HepG2 (cell line): ENCODE results near the gene ZNF84. TPM values are rescaled to one million over a fixed set of nuclear protein-coding genes. Genes with fewer than 3 reads are reported as not detected.

Source experiments
- AFF4 ChIP-seq: sonication (generic); formaldehyde crosslinking; IDR thresholded peaks from 2 replicates; pipeline ENCODE4 v1.4.0; 2020; ENCODE audit warnings: missing genetic modification reagents
- AKNA ChIP-seq: sonication (generic); formaldehyde crosslinking; IDR thresholded peaks from 2 replicates; pipeline ENCODE4 v1.4.0; 2020; ENCODE audit warnings: missing genetic modification reagents, borderline replicate concordance
- ARNTL ChIP-seq: sonication (generic); formaldehyde crosslinking; IDR thresholded peaks from 2 replicates; pipeline ENCODE4 v1.4.0; 2020; ENCODE audit warnings: mild to moderate bottlenecking, missing genetic modification reagents
- ELF4 ChIP-seq: sonication (generic); formaldehyde crosslinking; IDR thresholded peaks from 2 replicates; pipeline ENCODE4 v1.5.0; 2020; ENCODE audit warnings: missing genetic modification reagents, mild to moderate bottlenecking, moderate library complexity, borderline replicate concordance
- FOXO1 ChIP-seq: sonication (generic); formaldehyde crosslinking; IDR thresholded peaks from 2 replicates; pipeline ENCODE4 v1.4.0; 2020; ENCODE audit warnings: missing genetic modification reagents
- KLF6 ChIP-seq: IDR thresholded peaks from 2 replicates; pipeline ENCODE4 v1.8.0; 2016; ENCODE audit warnings: missing biosample characterization, missing genetic modification reagents
- MAF1 ChIP-seq: sonication (generic); formaldehyde crosslinking; IDR thresholded peaks from 2 replicates; pipeline ENCODE4 v1.5.0; 2020; ENCODE audit warnings: missing genetic modification reagents, borderline replicate concordance
- MED13 ChIP-seq: sonication (generic); formaldehyde crosslinking; IDR thresholded peaks from 2 replicates; pipeline ENCODE4 v1.5.0; 2020; ENCODE audit warnings: missing genetic modification reagents
- PRDM10 ChIP-seq: sonication (generic); formaldehyde crosslinking; IDR thresholded peaks from 2 replicates; pipeline ENCODE4 v1.4.0; 2020; ENCODE audit warnings: low read depth, missing genetic modification reagents
- RFX1 ChIP-seq: fragments of 450-650 bp; IDR thresholded peaks from 2 replicates; pipeline ENCODE4 v1.6.1; 2017
- ZBTB3 ChIP-seq: sonication (generic); formaldehyde crosslinking; IDR thresholded peaks from 2 replicates; pipeline ENCODE4 v1.4.0; 2020; ENCODE audit warnings: low read depth, mild to moderate bottlenecking, moderate library complexity, missing genetic modification reagents, borderline replicate concordance
- ZFP91 ChIP-seq: sonication (generic); formaldehyde crosslinking; IDR thresholded peaks from 2 replicates; pipeline ENCODE4 v1.9.0; 2022; ENCODE audit warnings: missing genetic modification reagents, mild to moderate bottlenecking, borderline replicate concordance
- ZNF30 ChIP-seq: sonication (generic); formaldehyde crosslinking; IDR thresholded peaks from 2 replicates; pipeline ENCODE4 v1.5.0; 2020; ENCODE audit warnings: mild to moderate bottlenecking, missing genetic modification reagents
- polyA plus RNA-seq, 8 experiments: library from polyadenylated mRNA; depleted of rRNA in 3 of 8; stranded (reverse) in 7 of 8; unstranded in 1 of 8; fragments of >200 nt; fragmentation: Illumina TruSeq in 4 of 8; extraction: Trizol in 4 of 8; gene quantifications; 2 replicates each; pipeline versions ENCODE4 v1.2.1 to v1.2.3, GENCODE V29; 2011 to 2016; ENCODE audit warnings: low read depth in 4 of 8, missing spikeins in 1 of 8, mixed read lengths in 1 of 8; ENCODE audit not compliant: insufficient read depth in 1 of 8
- total RNA-seq, 5 experiments: library from RNA; depleted of rRNA; stranded (reverse); fragments of >200 nt; fragmentation: Illumina TruSeq; extraction: Trizol; gene quantifications; 2 replicates each; pipeline ENCODE4 v1.2.3, GENCODE V29; 2016; ENCODE audit warnings: low read depth in 1 of 5

ZNF84 gene
- total and polyA plus RNA-seq, 2 of the 13 experiments (the other 11 are each of a cell fraction or from before 2014, with no cell fraction given): 15.5 to 21.8 TPM

GRCh38 chr12:133037207-133038005 lies at the start of gene ZNF84 (continued):
- TF ChIP-seq ZNF30 (CRISPR knock-in tag) (no peak), MED13 (no peak), AKNA (CRISPR knock-in tag) (no peak), KLF6 (CRISPR knock-in tag) (peak; percentile 80; the same call in 1 of the 2 replicates), ELF4 (no peak), RFX1 (peak; percentile 91), ARNTL (CRISPR knock-in tag) (peak; percentile 96), PRDM10 (CRISPR knock-in tag) (no peak), ZFP91 (CRISPR knock-in tag) (peak; percentile 83; the same call in 1 of the 2 replicates), AFF4 (no peak), ZBTB3 (CRISPR knock-in tag) (peak; percentile 21; the same call in 1 of the 2 replicates), FOXO1 (CRISPR knock-in tag) (no peak), MAF1 (CRISPR knock-in tag) (no peak)
